Amniotic epithelial cell (primary cell): Measurements from ENCODE around the gene FICD.
"Not testable (repeated sequence)": the region's sequence is repeated elsewhere in the genome, so short reads cannot be mapped to it uniquely, and the experiment has no call there.

ENCODE experiments used
- DNase-seq: peaks from one replicate; pipeline ENCODE4 v3.0.0-alpha.2; 2010; ENCODE audit warnings: low read depth

Gene FICD

DNA sequence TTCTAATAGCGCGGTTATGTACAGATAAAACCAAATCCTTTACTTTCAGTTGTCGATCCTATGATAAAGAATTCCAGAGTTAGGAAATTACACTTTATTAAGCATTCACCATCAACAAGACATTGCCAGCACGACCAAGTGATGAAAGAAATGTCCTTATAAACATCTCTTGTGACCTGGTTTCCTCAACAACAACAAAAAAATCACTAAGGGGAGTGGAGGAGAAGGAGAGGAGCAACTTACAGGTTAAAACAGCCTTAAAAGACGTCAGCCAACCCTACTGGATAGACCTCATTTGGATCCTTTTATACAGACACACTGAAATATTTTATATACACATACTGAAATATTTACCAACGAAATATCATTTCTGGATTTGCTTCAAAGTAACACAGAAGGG is 23.1 kb downstream of the FICD start:
- no peak for DNase-seq

DNA sequence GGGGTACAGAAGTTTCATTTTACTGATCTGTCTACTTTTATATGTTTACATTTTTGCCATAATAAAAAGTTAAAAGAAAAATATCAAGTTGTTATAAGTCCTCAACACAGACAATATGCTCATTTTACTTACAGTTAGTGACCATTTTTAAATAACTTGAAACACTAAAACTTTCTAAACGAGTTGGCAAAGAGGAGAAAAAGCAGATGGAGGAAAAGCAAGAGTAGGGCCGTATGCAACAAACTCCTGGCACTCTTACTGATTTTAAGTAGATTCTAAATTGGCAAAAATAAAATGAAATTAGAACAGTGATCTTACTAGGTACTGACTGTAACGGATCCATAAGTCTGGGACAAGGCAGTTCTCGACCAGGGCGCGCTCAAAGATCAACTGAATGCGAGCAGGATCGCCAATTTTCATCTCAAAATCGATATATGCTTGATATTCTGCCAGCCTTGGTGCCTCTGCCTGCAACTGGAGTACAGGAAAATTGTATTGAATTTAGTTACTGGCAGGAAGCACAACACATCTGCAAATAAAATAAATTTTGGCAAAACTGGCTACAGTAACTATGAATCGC is 23.6 kb downstream of the FICD start:
- no peak for DNase-seq

DNA sequence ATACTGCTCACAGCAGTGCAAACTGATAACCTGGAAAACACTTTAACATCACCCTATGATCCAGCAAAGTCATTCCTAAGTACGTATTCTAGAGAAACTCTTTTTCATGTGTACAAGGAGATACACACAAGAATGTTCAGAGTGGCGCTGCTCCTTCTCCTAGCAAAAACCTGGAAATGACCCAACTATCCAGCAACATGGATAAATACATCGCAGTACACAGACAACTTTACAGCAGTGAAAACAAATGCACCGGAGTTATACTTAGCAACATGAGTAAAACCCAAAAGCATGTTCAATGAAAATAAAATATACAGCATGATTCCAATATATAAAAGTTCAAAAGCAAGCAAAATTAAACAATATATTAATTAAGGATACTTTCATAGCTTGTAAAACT is 27.2 kb downstream of the FICD start:
- DNase-seq: no peak

DNA sequence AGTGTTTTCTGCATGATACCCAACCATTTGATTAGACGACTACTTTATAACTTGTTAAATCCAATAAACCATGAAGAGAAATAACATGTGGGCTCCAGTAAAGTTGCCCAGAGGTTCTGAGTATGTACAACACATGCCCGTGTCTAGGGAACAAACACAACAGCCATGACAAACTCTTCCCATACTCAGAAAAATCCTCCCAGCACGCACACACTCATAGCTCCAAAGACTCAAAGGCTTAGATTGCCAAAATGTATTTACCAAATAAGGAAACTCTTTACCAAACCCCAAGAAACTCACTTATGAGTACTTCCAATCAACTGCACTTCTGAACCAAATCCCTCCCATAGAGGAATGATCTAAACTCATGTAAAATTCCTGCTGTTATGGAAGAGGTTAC is 28.6 kb downstream of the FICD start:
- DNase-seq: no peak

DNA sequence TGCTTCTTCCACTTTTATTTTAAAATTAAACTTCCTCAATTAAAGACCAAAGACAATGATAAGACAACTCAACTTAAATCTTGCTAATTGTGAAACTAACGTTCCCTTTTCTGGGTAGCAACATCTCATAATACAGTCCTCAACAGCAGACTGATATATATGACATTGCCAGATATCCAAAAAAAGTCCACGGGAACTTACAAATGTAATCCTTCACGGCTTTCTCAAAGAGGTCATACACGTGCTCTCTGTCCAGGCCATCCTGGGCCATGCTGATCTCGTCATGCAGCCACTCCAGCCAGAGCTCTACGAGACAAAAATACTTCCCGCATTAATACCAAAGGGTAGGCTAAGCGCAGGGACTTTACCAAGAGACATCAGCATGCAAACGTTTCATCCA is 32.6 kb downstream of the FICD start:
- DNase-seq: no peak

DNA sequence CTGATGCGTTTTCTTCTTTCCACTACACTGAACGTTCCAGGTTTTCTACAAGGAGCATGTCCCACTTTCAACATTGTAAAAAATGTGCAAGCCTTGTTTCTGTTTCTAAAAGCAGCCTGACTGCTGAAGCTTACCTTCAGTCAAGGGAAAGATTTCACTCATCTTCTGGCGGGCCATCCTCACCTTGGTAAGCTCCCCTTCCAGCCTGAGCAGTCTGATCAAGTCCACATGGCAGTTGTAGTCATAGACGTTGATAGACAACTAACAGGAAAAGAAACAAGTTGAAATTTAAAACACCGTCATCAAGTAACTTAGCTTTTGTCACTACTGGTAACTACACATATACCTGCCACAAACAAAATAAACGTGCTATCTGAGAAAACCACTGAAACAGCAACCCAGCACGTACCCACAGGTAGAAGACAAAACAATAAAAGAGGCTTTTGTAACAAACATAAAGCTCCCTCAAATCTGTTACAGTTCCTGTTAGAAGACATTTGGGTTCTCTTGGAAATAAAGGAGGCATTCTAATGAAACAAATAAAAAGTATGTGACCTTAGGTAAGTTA is 34.0 kb downstream of the FICD start:
- DNase-seq: no peak

DNA sequence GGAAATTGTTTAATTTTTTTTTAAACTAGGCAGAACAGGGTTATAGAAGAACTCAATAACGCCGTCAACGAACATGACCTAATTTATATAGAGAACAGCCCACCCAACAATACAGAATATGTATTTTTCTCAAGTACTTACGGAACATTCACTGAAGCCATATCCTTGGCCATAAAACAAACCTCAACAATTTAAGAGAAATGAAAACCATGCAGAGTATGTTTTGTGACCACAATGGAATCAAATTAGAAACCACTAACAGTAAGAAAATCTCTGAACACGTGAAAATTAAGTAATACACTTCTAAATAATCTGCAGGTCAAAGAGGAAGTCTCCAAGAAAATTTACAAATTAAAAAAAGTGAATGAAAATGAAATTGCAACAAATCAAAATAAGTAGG is 36.5 kb downstream of the FICD start:
- DNase-seq: peak; percentile 87

DNA sequence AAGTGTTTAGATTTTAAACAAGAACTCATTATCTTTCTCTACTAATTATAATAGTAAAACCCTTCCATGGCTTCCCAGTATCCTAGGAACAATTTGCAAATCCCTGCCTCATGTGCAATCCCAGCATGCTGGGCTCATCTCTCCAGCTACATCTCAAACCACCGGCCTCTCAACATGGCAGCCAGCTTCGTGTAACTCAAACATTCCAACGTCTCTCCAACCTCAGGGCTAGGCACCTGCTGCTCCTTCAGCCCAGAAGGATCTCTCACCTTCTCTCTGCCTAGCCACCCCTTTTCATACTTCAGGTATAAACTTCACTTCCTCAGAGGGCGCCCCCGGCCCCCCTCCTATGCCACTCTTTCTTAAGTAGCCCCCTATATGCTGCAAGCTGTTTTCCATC is 38.7 kb downstream of the FICD start:
- DNase-seq: no peak

DNA sequence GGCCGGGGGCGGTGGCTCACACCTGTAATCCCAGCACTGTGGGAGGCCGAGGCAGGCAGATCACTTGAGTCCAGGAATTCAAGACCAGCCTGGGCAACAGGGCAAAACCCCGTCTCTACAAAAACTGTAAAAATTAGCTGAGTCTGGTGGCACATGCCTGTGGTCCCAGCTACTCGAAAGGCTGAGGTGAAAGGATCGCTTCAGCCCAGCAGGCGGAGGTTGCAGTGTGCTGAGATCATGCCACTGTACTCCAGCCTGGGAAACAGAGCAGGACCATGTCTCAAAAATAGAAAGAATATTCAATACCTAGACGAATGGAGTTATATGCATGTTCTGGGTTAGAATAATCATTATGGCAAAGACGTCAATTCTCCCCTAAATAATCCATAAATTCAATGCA is 40.3 kb downstream of the FICD start:
- DNase-seq: not testable (repeated sequence)

DNA sequence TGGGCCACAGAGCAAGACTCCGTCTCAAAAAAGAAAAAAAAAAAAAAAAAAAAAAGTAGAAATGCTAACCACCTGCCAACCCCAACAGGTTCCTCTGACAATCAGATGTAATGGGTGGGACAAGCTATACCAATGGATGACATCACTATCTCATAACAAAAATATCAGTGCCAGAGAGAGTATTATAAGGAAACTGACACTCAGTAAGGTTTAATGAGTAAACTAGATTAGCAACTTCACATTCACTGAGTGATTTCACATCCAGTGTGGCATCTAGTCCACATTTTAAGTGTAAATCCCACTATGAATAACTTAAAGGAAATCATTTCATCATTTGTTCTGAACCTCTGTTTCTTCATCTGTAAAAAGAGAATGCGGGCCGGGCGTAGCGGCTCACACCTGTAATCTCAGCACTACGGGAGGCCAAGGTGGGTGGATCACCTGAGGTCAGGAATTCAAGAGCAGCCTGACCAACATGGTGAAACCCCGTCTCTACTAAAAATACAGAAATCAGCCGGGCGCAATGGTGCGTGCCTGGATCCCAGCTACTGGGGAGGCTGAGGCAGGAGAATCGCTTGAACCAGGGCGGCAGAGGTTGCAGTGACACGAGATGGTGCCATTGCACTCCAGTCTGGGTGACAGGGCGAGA is 44.1 kb downstream of the FICD start:
- DNase-seq: no peak

DNA sequence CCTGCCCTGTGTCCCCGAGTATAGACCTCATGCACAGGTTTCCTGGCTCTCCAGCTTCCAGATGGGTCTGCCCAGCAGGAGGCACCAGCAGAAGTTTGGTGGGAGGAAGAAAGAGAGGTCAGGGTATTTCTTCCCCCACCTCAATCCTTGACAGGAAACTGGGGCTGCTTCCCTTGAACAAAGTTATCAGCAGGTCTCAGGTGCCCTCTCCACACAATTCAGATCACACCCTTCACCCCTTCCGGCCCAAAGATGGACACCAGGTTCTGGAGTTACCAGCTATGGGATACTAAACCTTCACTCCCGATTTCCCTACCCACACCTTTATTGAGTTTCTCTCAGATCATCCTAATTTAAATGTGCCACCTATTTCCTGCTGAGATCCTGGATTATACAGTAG is 44.7 kb downstream of the FICD start:
- no peak for DNase-seq

DNA sequence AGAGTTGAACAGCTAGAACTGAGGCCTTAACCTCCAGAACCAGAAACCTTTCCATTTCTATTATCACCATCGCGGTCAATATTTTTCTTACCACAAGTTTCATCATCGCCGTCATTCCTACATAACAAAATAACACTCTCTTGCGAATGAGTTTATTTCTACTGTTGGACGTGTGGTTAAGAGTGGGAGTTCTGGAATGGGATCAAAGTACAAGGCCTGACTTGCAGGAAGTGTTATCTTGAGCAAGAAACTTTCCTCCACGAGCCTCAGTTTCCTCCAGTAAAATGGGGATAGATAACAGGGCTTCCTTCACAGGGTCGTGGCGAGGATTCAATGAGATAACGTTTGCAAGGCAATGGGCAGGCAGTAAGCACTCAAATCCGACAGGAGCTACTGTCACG is 45.2 kb downstream of the FICD start:
- peak; percentile 98 for DNase-seq

DNA sequence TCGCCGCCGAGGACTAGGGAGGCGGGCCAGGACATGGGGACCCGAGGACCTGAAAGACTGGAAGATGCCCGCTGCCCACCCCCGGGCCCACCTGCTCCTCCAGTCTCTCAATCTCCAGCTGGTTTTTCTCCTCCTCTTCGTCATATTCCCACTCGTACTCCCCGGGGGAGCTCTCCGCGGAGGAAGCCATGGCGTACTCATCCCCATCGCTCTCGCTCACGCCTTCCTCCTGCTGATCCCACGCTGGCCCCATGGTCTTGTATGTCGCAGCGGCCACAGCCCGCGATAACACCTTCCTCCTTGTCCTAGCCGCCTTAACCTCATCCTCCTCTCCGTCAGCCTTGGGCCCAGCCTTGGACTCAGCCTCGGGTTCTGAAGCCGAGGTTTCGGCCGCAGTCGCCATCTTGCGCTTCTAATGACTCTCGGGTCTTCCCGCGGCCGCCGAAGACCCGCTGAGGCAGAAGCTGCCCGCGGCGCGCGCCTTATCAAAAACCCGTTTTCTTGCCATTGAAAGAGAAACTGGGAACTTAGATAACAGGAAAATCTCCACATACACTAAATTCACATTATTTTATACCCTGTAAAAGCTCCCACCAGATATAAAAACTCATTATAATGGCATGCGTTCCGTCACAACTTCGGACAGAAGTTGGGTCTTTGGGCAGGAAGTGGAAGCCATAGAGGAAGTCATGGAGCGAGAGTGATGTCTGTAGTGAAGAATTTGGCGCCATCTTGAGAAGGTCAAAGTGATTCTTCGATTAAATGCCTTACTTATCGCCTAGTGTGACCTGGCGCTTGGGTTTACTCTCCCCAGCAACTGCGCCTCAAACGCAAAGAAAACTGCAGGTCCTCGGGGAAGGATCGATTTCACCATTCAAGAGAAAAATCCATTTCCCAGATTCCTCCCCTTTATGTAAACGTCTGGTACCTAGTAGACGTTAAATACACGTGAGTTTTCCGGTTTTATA is 46.0 kb downstream of the FICD start, which contains the start of gene SART3:
Gene SART3 (minus strand): TSS at position 422 of the 968 bp plus-strand sequence. CDS start 19 bp downstream, at position 403.
- peak; percentile 86 for DNase-seq

DNA sequence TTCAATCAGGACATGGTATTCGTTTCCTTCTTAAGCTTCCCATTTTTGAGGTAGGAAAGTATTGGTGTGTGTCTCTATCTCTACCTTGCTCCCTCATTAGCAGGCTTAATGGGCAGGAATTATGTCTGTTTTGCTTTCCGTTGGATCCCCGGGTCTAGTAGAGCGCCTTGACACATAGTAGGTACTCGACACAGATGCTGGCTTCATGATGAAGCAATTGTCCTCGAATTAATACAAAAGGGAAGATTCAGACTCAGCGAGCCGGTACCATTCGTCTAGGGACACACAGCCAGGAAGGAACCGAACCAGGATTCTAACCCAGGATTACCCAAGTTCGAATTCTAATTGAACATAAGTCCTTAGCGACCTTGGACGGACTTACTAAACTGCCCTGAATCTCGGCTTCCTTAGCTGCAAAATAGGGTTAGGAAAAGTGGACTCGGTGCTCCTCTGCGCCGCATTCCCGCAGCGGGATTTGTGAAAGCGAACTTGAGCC is 46.8 kb downstream of the FICD start:
- no peak for DNase-seq

DNA sequence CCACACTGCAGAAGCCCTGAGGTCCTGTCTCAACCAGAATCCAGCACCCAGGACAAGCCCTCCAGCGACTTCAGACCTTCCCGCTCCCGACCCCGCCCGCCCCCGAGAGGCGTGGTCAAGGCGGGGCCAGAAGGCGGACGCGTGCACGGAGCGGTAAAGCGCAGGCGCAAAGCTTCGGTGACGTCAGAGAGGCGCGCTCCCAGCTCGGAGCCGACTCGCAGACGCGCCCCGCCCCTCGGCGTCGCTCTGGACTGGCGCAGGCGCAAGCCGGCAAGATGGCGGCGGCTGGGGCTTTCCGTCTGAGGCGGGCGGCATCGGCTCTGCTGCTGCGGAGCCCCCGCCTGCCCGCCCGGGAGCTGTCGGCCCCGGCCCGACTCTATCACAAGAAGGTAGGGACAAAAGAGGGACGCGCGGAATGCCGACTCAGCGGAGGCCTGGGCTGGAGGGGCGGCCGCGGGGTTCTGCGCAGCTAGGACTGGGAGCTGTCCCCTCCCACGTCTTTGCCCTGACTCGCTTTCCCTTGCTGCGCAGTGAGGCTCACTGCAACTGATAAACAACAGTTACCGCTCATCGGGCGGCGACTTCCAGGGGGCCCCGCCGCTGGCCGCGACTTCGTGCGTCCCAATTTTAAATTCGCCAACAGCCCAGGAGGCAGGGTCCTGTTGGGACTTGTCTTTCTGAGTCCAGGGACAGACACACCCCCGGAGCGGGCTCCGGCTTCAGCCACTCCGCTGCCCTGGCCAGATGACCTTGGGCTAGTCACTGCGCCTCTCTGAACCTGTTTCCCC is 47.5 kb downstream of the FICD start, which contains the start of gene ISCU:
Gene ISCU (plus strand): TSS at position 249 of the 788 bp plus-strand sequence. CDS start 27 bp downstream, at position 276.
- DNase-seq: peak; percentile 92

DNA sequence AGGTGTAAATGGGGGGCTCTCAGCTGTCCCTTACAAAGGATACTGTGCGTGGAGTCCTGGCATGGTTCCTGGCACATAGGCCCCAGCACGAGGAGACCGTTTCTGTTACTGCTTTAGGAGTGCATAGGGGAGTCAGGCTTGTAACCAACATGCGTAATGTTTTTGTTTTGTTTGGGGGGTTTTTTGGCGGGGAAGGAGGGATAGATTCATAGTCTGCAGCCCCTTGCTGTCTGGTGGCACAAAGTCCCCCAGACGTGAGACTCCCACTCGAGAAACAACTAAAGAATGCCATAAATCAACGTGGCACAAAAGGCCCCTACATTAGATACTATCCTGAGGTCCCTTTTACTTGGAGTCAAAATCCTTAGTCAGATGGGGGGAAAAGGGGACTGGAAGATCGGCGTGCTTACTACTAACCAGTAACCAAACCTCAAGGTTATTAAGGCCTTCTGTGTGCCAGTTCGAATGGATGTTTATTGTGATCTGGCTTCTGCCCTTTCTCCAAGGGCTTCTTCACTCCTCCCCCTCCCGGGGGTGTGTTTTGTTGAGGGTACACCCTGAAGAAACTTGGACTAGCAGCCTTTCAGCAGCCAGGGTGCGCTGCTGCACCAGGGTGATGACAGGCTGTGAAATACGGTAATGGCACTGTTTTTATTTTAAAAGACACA is 48.2 kb downstream of the FICD start:
- DNase-seq: peak; percentile 88

DNA sequence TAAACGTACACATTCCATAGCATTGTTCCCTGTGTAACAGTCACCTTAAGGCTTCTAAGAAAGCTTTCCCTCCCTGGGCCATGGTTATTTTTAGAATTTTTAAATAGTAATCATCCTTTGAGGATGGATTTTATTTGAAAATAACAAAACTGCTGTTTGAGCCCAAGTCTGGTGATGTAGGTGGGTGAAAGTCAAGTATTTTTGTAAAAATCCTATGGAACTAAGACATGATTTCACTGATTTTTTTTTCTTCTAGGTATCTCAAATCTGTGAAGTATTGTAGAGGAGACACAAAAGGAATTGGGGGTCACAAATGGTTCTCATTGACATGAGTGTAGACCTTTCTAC is 48.7 kb downstream of the FICD start:
- DNase-seq: no peak

DNA sequence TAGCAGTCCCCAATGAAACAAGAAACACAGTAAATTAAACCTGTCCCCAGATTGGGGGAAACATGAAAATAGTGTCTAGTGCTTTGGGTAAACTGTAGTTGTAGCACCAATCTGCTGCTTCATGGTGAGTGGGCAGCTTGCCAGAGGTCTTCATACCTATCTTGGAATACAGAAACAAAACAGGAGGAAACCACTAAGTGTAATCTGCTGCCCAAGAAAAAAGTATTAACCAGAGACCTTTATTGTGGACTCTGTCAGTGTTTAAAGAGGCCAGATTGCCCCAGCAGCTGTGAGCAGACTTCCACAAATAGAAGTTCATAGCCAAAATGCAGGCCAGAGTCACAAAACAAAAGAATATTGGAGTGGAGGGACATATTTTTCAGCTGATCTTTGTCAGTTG is 49.6 kb downstream of the FICD start:
- peak; percentile 16 for DNase-seq

DNA sequence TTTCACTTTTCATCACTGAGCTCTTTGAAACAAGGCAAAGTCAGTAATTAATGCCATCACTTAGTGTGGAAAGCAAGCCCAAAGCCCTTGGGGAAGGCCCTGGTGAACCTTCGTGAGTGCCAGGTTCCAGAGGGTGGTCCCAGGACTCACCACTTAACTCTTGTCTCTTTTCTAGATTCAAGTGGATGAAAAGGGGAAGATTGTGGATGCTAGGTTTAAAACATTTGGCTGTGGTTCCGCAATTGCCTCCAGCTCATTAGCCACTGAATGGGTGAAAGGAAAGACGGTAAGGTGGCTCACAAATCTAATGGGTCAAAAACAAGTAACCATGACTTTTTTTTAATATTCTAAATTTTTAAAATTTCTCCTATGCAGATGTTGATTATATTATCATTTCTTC is 50.1 kb downstream of the FICD start:
- DNase-seq: no peak

DNA sequence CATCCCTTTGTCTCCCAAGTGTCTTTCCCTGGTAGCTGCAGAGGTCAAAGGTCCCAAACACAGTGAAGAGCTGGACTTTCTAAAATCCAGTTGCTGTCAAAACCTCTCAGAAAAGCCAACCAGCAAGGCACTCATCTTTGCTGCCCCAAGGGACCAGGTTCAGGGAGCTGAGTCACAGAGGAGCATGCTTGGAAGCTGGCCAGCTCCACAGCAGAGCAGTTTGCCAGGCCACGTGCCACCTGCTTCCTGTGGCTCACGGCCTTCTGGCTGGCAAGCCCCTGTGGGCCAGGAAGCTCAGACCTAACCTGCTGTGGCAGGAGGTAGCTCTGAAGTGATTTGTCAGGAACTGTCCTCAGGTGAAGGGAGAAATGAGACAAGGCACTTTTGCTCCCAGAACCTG is 50.9 kb downstream of the FICD start:
- DNase-seq: peak; percentile 75

DNA sequence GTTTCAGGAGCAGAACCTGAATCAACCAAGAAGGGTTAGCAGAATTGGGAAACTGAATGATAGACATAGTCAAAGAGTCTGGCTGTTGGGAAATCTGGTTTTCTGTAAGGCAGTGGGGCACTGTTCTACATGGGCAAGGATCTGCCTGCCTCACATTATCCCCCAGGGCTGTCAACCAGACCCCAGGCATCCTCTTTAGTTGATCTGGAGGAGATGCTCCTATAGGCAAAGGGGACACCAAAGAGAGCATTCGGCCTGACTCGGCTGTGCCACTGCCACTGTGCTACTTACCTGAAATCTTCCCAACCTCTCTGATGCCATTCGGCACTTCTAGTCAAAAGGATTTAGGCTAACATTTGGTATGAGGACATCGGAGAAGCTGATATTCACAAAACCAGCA is 51.4 kb downstream of the FICD start:
- DNase-seq: no peak
